Left hindlimb (tissue), 1 donor: ENCODE data around the gene CUX1.

ENCODE experiments used
- DNase-seq: peaks from one replicate; pipeline ENCODE4 v3.0.0-alpha.2; 2018

Gene CUX1

DNA sequence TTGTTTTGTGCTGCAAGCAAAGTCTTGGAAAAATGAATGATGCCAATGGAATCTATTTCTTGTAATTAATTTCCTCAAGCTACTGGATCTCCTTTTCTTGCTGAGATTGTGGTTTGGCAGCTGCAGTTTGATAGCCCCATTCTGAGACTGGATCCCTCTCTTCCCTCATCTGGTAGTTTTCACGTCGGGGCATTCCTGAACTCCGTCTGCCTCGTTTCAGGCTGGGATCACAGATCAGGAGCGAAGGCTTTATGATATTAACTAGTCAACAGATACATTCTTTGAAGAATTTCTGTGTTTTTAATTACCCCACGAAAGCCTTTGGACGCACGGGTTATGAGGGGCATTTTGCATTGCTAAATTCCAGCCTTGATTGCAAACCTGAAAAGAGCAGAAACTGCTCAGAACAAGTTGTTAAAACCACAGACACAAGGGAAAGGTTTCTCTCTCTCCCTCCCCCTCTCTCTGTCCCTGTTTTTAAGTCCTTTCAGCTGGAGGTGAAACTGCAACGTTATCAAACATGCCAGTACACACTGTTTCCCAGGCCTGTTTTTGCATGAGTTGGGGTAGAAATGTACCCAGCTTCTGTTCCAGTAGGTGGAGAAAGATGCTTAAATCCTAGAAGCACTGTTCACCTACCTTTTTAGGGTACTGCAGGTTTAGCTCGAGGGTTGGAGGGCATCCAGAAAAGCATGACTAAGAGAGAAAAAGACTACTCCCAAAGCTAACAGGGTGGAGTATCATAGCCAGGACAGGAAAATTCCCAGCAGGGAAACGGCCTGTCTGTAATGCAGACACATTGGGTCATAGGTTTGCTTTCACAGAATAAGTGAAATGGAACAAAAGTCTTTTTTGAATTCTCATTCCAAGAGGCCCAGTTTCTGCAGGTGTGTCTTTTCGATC lies 124.3 kb downstream of the CUX1 start:
- DNase-seq = no peak

DNA sequence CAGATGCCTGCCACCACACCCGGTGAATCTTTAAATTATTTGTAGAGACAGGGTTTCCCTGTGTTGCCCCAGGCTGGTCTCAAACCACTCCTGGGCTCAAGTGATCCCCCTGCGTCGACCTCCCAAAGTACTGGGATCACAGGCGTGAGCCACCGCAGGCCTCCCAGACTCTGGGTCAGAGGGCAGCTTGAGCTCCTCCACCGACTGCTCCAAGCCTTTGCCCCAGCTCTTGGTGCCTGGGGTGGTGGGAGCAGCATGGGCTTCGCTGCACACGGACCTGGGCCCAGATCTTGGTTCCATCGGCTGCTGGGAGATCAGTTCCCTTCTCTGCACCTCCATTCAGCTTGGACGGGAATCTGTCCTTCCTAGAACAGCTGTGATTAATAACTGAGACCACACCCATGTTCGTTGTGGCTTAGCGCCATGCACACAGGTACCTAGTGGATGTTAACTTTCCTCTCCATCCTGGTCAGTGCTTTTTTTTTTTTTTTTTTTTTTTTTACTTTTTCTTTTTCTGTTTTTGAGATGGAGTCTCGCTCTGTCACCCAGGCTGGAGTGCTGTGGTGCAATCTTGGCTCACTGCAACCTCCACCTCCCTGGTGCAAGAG lies 125.3 kb downstream of the CUX1 start:
- DNase-seq = no peak

DNA sequence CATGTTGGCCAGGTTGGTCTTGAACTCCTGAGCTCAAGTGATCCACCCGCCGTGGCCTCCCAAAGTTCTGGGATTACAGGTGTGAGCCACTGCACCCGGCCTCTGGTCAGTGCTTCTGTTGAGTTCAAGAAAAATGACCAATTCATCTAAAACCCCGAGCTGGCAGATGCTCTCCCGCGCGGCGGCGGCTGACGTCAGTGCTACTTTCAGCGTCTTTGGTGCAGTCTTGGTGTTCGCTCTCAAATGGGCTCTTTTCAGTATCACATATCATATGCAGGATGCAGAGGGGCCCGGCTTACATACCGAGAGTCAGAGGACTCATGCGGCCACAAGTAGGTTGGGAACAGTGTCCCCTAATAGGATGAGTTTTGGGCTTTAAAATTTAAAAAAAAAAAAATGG lies 125.9 kb downstream of the CUX1 start:
- DNase-seq = no peak

DNA sequence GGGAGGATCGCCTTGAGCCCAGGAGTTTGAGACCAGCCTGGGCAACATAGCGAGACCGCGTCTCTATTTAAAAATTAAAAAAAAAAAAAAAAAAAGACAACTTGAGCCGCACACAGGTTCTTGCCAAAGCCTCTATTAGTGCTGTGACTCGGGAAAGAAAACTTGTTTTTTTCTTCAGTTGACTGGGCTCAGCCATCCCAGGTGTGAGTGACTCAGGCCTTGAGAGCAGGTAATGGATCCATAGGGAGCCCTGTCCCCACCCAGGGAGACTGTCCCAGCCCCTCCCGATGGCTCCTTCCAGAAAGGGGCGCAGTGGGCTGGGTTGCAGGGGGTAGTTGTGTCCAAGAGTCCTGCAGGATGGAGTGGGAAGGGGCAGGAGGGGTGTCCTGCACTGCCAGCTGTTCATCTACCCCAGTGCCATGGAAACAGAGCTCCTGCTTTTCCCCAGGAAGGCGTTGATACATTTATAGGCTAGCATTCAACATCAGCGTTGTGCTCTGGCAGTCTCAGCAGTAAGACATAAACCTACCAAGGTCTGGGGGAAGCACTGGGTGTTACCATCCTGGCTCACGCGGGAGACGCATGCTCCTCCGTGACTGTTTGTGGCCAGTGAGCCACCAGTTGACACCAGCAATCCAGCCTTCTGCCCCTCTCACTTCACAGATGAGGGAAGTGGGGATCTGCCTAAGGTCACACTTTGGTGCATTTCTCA lies 126.6 kb downstream of the CUX1 start:
- no peak for DNase-seq

DNA sequence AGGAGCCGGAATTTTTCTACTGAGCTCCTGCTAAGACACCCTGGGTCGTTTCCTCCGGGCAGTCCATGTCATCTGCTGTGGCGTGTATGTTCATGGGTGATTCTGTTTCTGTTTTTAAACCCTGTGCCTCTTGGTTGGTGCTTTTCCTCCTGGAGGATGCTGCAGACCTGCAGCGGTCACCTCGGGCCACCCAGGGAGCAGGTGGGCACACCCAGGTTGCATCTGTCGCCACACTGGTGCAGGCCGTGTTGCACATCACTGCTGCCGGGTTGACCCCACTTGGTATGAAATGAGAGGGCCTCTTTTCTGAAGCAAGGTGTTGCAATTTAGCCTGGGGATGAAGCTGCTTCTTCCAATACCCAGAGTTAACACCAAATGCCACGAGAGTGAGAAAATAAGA lies 127.2 kb downstream of the CUX1 start:
- no peak for DNase-seq

DNA sequence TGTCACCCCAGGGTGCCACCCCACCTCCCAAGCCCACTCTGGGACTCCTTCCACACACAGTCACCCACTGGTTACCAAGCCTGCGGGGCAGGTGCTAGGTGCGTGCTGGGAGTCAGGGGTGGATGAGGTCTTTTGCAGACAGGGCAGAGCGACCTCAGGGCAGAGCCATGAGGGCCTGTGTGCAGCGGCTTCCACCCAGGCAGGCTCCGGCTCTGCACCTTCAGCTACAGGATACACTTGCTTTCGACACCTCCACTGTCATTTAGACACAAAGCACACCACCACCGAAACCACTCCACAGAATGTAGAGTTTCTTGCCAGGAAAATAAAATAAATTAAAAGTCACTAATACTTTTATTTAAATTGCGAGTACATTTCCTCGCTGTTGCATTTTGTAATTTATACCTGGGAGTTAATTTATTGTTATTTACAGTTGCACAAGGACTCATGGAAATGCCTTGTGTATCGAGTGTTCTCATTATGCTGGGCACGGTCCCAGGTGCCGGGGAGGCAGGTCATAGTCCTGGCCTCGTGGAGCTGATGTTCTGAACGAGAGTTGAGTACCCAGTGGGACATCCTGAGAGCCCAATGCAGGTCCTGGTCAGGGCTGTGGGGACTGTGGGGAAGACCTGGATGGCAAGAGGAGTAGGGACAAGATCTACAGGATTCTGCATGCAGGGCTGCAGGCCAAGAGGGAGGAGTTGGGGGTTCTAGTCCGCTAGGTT lies 127.8 kb downstream of the CUX1 start:
- no peak for DNase-seq

DNA sequence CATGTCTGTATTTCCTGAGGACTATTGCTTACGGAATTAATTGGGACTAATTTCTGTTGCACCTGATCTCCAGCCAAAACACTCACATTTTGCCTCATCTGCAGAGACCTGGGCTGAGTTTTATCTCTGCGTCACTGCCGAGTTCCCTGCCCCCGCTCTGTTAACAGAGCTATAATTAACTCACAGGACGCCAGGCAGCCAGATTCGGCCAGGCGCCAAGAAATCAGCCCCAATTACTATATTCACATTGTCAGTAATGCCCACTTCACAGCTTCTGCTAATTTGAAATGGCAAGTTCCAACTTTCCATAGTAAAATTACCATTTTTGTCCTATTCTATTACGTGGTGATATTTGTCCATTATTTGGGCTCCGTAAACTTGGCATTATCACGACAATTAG lies 130.5 kb downstream of the CUX1 start:
- no peak for DNase-seq

DNA sequence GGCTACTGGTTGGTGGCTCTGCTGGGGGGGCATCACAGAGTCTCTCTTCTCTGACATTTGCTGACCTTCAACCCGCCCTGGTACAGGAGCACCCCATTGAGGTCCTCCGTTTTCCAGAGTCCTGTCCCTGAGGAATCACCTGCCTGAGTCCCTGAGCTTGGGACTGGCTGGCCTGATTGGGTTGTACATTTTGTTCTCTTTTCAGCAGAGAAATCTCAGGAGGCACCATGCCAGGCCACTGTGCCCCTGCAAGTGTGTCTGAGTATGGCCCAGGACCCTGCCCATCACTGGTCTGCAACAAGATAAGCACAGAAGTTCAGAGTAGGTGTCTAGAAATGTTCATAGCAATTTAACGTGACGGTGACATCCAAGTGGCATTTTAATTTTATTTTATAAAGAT lies 131.2 kb downstream of the CUX1 start:
- no peak for DNase-seq

DNA sequence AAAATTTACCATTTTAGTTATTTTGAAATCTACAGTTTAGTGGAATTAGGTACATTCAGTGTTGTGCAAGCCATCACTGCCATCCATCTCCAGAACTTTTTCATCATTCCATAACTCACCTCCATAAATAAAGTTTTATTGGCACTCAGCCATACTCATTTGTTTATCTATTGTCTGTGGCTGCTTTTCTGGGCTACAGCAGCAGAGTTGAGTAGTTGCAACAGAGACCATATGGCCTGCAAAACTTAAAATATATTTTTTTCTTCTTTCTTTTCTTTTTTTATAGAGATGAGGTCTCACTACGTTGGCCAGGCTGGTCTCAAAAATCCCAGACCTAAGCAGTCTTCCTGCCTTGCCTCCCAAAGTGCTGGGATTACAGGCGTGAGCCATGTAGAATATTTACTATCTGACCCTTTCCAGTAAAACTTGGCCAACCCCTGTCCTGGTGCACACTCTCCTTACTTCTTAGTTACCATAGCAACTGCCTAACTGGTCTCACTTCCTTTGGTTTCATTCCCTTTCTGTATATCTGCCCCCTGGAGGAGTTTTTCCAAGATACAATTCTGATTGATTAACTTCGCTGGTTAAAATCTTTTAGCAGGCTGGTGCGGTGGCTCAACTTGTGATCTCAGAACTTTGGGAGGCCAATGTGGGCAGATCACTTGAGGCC lies 133.2 kb downstream of the CUX1 start:
- DNase-seq = no peak

DNA sequence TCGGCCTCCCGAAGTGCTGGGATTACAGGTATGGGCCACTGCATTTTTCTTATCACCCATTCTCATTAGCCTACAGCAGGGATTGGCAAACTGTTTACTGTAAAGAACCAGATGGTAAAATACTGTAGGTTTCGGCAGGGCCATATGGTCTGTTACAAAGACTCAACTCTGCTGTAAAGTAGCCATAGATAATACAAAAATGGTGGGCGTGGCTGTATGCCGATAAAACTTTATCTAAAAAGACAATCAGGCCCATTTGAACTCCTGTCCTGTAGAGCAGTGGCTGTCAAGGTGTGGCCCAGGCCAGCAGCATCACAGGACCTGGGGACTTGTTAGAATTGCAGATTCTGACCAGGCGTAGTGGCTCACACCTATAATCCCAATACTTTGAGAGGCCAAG lies 134.3 kb downstream of the CUX1 start:
- no peak for DNase-seq

DNA sequence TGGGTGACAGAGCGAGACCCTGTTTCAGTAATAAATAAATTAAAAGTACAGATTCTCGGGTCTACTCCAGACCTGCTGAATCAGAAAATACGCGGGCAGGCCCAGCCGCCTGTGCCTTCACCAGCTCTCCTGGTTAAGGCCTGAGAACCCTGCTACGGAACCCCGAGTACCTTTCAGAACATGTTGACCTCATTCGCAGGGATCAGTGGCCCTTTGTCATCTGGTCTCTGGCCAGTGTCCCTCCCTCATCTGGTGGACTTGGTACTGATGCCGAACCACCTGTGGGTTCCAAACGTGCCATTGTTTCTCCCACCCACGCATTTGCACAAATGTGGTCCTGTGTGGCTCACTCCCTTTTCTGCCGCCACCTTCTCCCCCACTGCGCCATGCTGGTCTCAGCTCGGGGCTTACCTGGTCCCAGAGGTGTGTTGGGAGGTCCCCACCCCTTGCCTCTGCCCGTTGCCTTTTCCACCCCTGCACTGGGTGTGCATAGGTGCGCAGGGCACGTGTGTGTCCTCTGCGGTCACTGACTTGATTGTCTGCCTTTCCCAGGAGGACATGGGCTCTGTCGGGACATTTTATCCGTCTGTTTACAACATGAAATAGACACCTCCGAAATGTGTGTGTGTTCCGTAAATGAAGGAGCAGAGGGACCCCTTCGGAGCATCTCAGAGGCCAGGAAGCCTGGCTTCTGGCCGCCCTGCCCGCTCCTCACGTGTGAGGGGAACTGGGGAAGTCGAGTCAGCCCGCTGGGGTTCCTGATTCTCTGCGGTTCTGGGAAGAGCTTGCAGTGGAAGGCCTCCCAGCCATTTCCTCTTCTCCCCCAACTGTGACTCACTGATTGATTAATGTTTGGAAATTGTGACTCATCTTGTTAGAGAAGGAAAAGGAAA lies 135.2 kb downstream of the CUX1 start:
- DNase-seq = no peak

DNA sequence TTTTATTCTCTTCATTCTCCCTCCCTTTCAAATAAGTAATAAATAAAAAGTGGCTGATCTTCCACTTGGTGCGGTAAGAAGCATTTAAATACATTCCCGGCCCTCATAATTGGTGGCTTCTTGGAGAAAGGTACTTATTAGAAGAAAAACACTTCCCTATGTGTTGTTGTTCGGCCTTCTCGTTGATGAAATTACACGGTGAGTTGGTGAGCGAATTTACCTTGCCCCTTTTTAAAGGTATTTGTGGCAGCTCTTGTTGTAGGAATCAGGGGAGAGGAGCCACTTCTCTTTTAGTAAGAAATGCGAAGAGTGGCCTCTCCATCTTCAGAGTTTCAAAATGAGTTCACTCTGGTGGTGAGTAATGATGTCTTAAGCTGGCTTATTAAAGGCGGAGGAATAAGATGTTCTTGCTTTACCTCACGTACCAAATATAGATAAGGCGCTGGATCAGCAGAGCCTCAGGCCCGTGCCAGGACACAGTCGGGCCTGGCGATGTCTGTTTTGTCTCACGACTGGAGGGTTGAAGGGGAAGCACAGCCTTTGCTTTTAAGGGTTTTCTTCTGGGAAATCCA lies 135.9 kb downstream of the CUX1 start:
- DNase-seq = no peak

DNA sequence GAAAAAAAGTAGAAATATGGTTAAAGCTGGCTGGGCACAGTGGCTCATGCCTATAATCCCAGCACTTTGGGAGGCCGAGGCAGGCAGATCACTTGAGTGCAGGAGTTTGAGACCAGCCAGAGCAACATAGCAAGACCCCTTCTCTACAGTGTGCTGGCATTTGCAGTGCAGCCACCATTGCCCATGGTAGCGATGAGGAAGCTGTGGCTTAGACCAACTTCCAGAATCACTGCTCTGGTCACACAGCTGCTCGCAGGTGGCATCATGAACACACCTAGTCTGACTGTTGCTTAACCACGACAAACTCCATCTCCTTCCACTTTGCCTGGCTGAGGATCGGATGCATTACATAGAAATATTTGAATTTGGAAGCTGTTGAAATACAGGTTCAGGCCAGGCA lies 137.1 kb downstream of the CUX1 start:
- no peak for DNase-seq

DNA sequence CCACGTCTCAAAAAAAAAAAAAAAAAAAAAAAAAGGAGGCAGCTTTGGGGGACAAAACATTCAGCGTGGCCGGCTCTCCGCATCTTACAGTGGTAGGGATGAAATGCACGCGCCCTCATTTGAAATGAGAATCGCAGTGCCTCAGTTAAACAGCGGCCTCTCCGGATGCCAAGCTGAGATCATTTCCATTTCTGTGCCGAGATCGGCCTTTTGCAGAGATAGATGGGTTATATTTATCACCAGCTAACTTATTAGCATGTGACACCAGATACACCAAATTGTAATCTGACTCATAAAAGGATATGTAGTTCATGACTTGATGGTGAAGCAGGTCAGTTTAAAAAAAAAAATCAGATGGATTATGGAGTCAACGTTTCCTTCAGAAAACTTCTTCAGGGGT lies 138.7 kb downstream of the CUX1 start:
- no peak for DNase-seq

DNA sequence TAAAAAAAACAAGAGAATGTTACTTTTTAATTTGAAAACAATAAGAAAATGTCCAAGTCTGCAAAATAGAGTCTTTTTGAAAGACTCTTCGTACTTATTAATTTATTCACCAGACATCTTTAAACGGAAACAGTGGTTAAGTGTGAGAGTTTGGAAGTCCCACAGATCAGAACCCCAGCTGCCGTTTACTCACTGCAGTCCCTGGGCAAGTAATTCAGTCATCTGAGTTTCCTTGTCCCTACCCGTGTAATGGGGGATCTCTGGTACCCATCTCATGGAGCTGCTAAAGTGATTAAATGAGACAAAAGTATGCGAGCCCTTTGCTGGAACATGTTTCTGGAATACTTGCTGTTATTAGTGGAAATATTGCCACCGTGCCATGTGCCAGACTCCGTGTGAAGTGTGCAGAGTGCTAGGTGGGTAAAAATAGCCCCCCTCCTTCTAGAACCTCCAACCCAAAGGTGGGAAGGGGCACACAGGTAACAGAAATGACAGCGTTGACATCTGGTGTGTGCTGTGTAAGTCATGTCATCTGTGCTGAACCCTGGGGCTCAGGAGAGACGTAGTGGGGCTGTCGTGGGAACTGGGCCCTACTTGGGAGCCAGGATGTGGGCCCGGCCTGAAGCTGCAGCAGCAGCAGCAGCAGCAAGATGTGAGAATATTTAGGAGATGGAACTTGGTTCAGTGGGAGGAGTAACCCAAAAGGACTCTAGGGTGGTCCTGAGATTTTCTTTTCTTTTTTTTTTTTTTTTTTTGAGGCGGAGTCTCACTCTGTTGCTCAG lies 140.5 kb downstream of the CUX1 start:
- no peak for DNase-seq

DNA sequence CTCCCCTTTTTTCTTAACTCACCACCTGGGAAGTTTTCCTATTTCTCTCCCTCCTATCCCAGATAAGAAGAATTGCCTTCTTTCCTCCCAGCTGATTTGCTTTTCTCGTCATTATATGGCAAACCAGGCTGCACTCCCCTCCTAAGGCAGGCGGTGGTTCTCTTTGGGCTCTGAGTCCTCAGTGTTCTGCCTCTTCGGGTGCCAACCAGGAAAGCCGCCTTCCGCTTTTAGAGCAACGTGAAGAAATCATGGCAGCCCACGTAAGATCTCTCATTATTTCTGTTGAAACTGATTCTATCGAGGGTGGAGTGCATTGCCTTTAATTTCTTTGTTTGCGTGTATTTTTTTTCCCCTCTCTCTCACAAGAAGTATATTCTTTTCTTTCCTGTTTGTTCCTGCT lies 141.9 kb downstream of the CUX1 start:
- no peak for DNase-seq

DNA sequence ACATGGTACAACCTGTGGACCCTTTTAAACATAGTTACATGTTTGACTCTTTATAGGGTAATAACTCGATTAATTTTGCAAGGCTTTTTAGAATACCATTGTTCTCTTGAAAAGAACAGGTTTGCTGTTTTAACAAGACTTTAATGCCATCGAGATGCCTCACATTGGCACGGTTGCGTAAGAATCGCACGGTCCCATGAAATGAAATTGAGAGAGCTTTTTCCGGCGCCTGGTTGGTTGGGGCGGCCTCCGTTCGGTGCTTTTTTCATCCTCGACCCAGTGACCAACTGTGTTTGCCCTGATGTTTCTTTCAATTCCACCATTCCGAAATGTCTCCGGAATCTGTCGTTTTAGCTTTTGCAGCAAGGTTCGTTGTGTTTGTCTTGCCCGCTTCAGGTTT lies 142.4 kb downstream of the CUX1 start:
- DNase-seq = no peak

DNA sequence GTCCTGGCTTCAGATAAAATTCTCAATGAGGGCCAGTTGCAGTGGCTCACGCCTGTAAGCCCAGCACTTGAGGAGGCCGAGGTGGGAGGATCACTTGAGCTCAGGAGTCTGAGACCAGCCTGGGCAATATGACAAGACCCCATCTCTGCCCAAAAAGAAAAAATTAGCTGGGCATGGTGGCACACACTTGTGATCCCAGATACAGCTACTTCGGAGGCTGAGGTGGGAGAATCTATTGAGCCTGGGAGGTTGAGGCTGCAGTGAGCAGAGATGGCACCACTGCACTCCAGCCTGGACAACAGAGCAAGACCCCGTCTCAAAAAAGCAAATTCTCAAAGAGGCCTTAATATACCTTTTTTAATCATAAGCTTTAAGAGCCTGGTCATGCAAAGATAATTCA lies 142.9 kb downstream of the CUX1 start:
- DNase-seq = no peak

DNA sequence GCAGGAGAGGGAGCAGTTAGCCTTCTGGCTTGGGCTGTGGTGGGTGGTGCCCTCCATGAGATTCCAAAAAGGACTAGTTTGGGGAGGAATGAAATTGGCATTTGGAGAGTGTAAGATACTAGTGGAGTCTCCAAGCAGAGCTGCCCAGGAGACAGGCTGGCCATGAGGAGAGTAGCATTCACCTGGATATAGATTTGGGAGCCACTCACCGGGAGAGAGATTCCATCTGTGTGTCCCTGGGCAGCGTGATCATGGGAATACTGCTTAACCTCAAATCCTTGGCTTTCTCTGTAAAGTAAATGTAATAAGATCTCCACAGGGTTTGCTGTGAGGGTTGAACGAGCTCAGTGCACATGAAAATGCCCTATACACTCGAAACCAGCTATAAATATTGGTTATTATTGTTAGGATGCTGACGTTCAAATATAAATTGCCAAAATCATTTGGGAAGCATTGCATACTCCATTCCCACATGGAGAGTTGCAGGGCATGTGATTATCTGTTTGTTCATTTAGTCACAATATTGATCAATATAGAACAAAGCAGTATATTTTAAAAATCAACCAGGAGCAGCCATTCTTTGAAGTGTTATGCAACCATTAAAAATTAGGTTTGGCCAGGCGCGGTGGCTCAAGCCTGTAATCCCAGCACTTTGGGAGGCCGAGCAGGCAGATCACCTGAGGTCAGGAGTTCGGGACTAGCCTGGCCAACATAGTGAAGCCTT lies 143.7 kb downstream of the CUX1 start:
- DNase-seq = no peak

DNA sequence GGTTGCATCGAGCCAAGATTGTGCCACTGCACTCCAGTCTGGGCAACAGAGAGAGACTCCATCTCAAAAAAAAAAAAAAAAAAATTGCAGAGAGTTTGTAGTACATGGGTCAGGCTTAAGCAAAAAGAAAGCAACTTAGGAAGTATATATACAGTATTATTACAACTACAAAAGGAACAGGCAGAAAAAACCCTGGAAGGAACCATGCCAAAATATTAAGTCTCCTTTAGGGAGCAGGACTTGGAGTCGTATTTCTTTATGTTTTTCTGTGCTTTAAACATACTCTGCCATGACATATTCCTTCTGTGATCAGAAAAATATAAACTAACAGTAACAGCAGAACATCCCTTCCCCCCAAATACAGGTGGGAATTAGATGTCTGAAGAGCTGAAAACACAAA lies 144.4 kb downstream of the CUX1 start:
- DNase-seq = no peak
